Posterior cingulate gyrus (tissue), 11 donors: ENCODE results near the gene GALM.

Experiments used
- DNase-seq, 10 donors: peaks; one replicate each; pipeline versions ENCODE4 v3.0.0 to v3.0.0-alpha.2; 2020 to 2021; ENCODE audit warnings: mixed read lengths in 3 of 10
- intact Hi-C: fragments of 100-400 bp; cut with DNase I; formaldehyde crosslinking; loops from one replicate; pipeline ENCODE4 v1.15.1; 2023

Gene GALM

GRCh38 chr2:38648107-38648761 lies 17.7 kb upstream of the GALM start:
- intact Hi-C loops, result no loop called here
- DNase-seq, result no peak

GRCh38 chr2:38649176-38649728 lies 16.7 kb upstream of the GALM start:
- DNase-seq, result no peak
- intact Hi-C loops, result no loop called here

- DNase-seq, result no peak
- intact Hi-C loops, result no loop called here
Measured at GRCh38 chr2:38650012-38650411, 15.9 kb upstream of the GALM start.

GRCh38 chr2:38650717-38651116 lies 15.2 kb upstream of the GALM start:
- DNase-seq, result no peak
- intact Hi-C loops, result no loop called here

- DNase-seq, result no peak
- intact Hi-C loops, result no loop called here
Measured at GRCh38 chr2:38652431-38653273, 13.3 kb upstream of the GALM start.

GRCh38 chr2:38653380-38653714 lies 12.6 kb upstream of the GALM start:
- intact Hi-C loops, result no loop called here
- DNase-seq, result no peak

GRCh38 chr2:38653715-38654527 lies 12.0 kb upstream of the GALM start:
- no peak for DNase-seq
- intact Hi-C loops, result no loop called here

- DNase-seq, result no peak
- intact Hi-C loops, result no loop called here
Measured at GRCh38 chr2:38654528-38655381, 11.2 kb upstream of the GALM start.

GRCh38 chr2:38655441-38655840 lies 10.5 kb upstream of the GALM start:
- intact Hi-C loops, result no loop called here
- DNase-seq, result peak in 1 of 10 donors; percentile 2

GRCh38 chr2:38656866-38657480 lies 8.9 kb upstream of the GALM start:
- no peak for DNase-seq
- intact Hi-C loops, result no loop called here

- intact Hi-C loops, result no loop called here
- DNase-seq, result no peak
Measured at GRCh38 chr2:38658613-38659012, 7.3 kb upstream of the GALM start.

GRCh38 chr2:38659115-38659514 lies 6.8 kb upstream of the GALM start:
- intact Hi-C loops, result no loop called here
- no peak for DNase-seq

- DNase-seq, result peak in 1 of 10 donors; percentile 62
- intact Hi-C loops, result no loop called here
Measured at GRCh38 chr2:38660282-38660681, 5.6 kb upstream of the GALM start.

- intact Hi-C loops, result no loop called here
- no peak for DNase-seq
Measured at GRCh38 chr2:38661306-38661705, 4.6 kb upstream of the GALM start.

- intact Hi-C loops, result loop anchor here (2.0 kb wide), 1 partner anchor 64 kb away; the partner anchor contains the start of gene HNRNPLL
- no peak for DNase-seq
Measured at GRCh38 chr2:38666556-38666910, 619 bp downstream of the GALM start.

- intact Hi-C loops, result no loop called here
- no peak for DNase-seq
Measured at GRCh38 chr2:38668092-38668491, 2.2 kb downstream of the GALM start.

GRCh38 chr2:38668779-38669479 lies 3.0 kb downstream of the GALM start:
- intact Hi-C loops, result no loop called here
- no peak for DNase-seq

- DNase-seq, result no peak
- intact Hi-C loops, result no loop called here
Measured at GRCh38 chr2:38671303-38671702, 5.4 kb downstream of the GALM start.

GRCh38 chr2:38671946-38672345 lies 6.0 kb downstream of the GALM start:
- DNase-seq, result no peak
- intact Hi-C loops, result no loop called here
